ENCODE results near the gene COX19. TPM values are rescaled to one million over a fixed set of nuclear protein-coding genes. Genes with fewer than 3 reads are reported as not detected.

COX19 gene
- polyA plus RNA-seq, 1 of the 3 experiments (the other 2 are of a cell fraction) = 7.6 TPM

GRCh38 chr7:1013581-1013980 lies 38.2 kb upstream of the COX19 start:
- H3K79me2 ChIP-seq (ENCODE audit: insufficient read depth) = peaks cover 63% of the 10 kb centered on the region; the same call in 1 of the 2 replicates
- TF ChIP-seq GABPA (IDR thresholded peaks at IDR 0.05; ENCODE audit: low read depth) = no peak
- no peak for TF ChIP-seq USF2 (IDR thresholded peaks at IDR 0.05; ENCODE audit: borderline replicate concordance, low read depth, low read length)
- no peak for TF ChIP-seq TEAD4 (IDR thresholded peaks at IDR 0.05; ENCODE audit: borderline replicate concordance, insufficient read depth)
- TF ChIP-seq IRF3 (IDR thresholded peaks at IDR 0.05; ENCODE audit: low read depth, low read length) = no peak
- TF ChIP-seq PBX3 (IDR thresholded peaks at IDR 0.05) = no peak
- TF ChIP-seq TCF12 (IDR thresholded peaks at IDR 0.05) = no peak
- TF ChIP-seq FOSL2 (IDR thresholded peaks at IDR 0.05; ENCODE audit: borderline replicate concordance, low read depth) = no peak
- no peak for TF ChIP-seq ELF1 (IDR thresholded peaks at IDR 0.05)
- H3K27ac ChIP-seq (ENCODE audit: low read depth in 2 of 2, low read length in 1 of 2) = no peak overlapping the region
- H3K4me2 ChIP-seq = no peak overlapping the region
- no peaks in the 10 kb centered on the region for H3K9me2 ChIP-seq
- H3K27me3 ChIP-seq (ENCODE audit: insufficient read depth) = no peaks in the 10 kb centered on the region
- ChIA-PET CTCF (interaction anchor here (1.3 to 5.4 kb wide), 2 partner anchors 21 to 52 kb away, joined by 5 to 36 read pairs; no protein-coding TSS in a partner anchor), POLR2A (no interaction called here)
- peaks cover 0 to 3% of the 10 kb centered on the region in 2 experiments; a peak in 1 of 4 replicates for H3K4me1 ChIP-seq (ENCODE audit: control insufficient read depth in 1 of 2, insufficient read depth in 2 of 2, low read depth in 1 of 2, low read length in 1 of 2)
- H3K9ac ChIP-seq = no peak overlapping the region
- H3K4me3 ChIP-seq (ENCODE audit: low read depth in 2 of 2, low read length in 1 of 2) = no peak overlapping the region
- H4K20me1 ChIP-seq (ENCODE audit: insufficient read depth) = peaks cover 93% of the 10 kb centered on the region
- no peak overlapping the region for H2AFZ ChIP-seq (ENCODE audit: low read depth)
- DNase-seq = no peak
- no peaks in the 10 kb centered on the region for H3K9me3 ChIP-seq
- peaks cover 8% of the 10 kb centered on the region for H3F3A ChIP-seq (replicated peaks; ENCODE audit: insufficient read depth)
- peaks cover 16 to 19% of the 10 kb centered on the region in 2 experiments for H3K36me3 ChIP-seq (replicated peaks in 1 of 2; ENCODE audit: control insufficient read depth in 1 of 2, insufficient read depth in 2 of 2, low read length in 1 of 2)
- WGBS (ENCODE audit: low lambda C conversion rate) = 92% methylated on average over 11 of the region's 11 CpGs

- Histone ChIP-seq H3K36me3 (replicated peaks in 1 of 2; ENCODE audit: control insufficient read depth in 1 of 2, insufficient read depth in 2 of 2, low read length in 1 of 2) (peaks cover 8 to 15% of the 10 kb centered on the region in 2 experiments), H3K79me2 (ENCODE audit: insufficient read depth) (peaks cover 54% of the 10 kb centered on the region; the same call in 1 of the 2 replicates), H3K4me1 (ENCODE audit: control insufficient read depth in 1 of 2, insufficient read depth in 2 of 2, low read depth in 1 of 2, low read length in 1 of 2) (peaks cover 0 to 3% of the 10 kb centered on the region in 2 experiments; a peak in 1 of 4 replicates), H3K4me3 (ENCODE audit: low read depth in 2 of 2, low read length in 1 of 2) (no peak overlapping the region), H3K9me2 (no peaks in the 10 kb centered on the region), H3K9me3 (no peaks in the 10 kb centered on the region), H3F3A (replicated peaks; ENCODE audit: insufficient read depth) (peaks cover 8% of the 10 kb centered on the region), H3K27ac (ENCODE audit: low read depth in 2 of 2, low read length in 1 of 2) (no peak overlapping the region), H3K9ac (no peak overlapping the region), H3K27me3 (ENCODE audit: insufficient read depth) (no peaks in the 10 kb centered on the region), H2AFZ (ENCODE audit: low read depth) (no peak overlapping the region), H4K20me1 (ENCODE audit: insufficient read depth) (peaks cover 90% of the 10 kb centered on the region), H3K4me2 (no peak overlapping the region)
- ChIA-PET CTCF (interaction anchor here (1.2 to 5.4 kb wide), 4 partner anchors 20 to 142 kb away, joined by 3 to 36 read pairs (median 6); no protein-coding TSS in a partner anchor), POLR2A (no interaction called here)
- no peak for DNase-seq
- TF ChIP-seq POLR2AphosphoS5 (IDR thresholded peaks at IDR 0.05; ENCODE audit: low read depth, low read length) (no peak), RXRA (IDR thresholded peaks at IDR 0.05; ENCODE audit: borderline replicate concordance, low read depth) (no peak), IRF3 (IDR thresholded peaks at IDR 0.05; ENCODE audit: low read depth, low read length) (no peak), ELF1 (IDR thresholded peaks at IDR 0.05) (no peak), FOXM1 (IDR thresholded peaks at IDR 0.05; ENCODE audit: low read depth) (no peak), FOXJ3 (CRISPR knock-in tag; IDR thresholded peaks at IDR 0.05) (no peak), MXI1 (IDR thresholded peaks at IDR 0.05; ENCODE audit: low read depth, low read length) (no peak), FOSL2 (IDR thresholded peaks at IDR 0.05; ENCODE audit: borderline replicate concordance, low read depth) (no peak), TEAD4 (IDR thresholded peaks at IDR 0.05; ENCODE audit: borderline replicate concordance, insufficient read depth) (no peak), CHD2 (IDR thresholded peaks at IDR 0.05; ENCODE audit: low read length, partially characterized antibody) (no peak), YY1 (IDR thresholded peaks at IDR 0.05; ENCODE audit: low read depth) (no peak), GATA2 (CRISPR knock-in tag; IDR thresholded peaks at IDR 0.05) (no peak), TCF12 (IDR thresholded peaks at IDR 0.05) (no peak), EZH2phosphoT487 (IDR thresholded peaks at IDR 0.05; ENCODE audit: borderline replicate concordance, low read depth) (no peak), JUND (IDR thresholded peaks at IDR 0.05) (no peak), TAF1 (IDR thresholded peaks at IDR 0.05; ENCODE audit: borderline replicate concordance, low read depth, low read length) (no peak), MEF2A (IDR thresholded peaks at IDR 0.05; ENCODE audit: borderline replicate concordance, low read depth) (no peak)
- 95% methylated on average over 30 of the region's 30 CpGs for WGBS (ENCODE audit: low lambda C conversion rate)
Observed at GRCh38 chr7:1012716-1013095, 37.4 kb upstream of the COX19 start.
